Activated CD4-positive, alpha-beta T cell treated with anti-CD3 and anti-CD28 coated beads, Interleukin-2, amount 10 ng/mL, durations not matched to agents 7 days and 5 days (primary cell): ENCODE measurements around the gene CNTNAP2. TPM values are rescaled to one million over a fixed set of nuclear protein-coding genes. Genes with fewer than 3 reads are reported as not detected.
A peak's percentile ranks its signal among the peaks of the same experiment; 100 is the strongest.

ENCODE experiments used
- CTCF ChIA-PET: fragments of 350-600 bp; sonication (Branson Sonifier 250); formaldehyde crosslinking; loops from one replicate; lab custom pipeline; 2021; ENCODE audit warnings: antibody characterized with exemption; lab: Charles Lee
- POLR2A ChIA-PET: fragments of 350-600 bp; sonication (Branson Sonifier 250); formaldehyde crosslinking; loops from one replicate; lab custom pipeline; 2021; ENCODE audit warnings: antibody characterized with exemption; lab: Charles Lee
- DNase-seq: peaks from one replicate; pipeline ENCODE4 v3.0.0-alpha.2; 2020
- H3K27ac Mint-ChIP-seq: one replicate; pipeline ENCODE4 v1.8.0; 2021; ENCODE audit warnings: mild to moderate bottlenecking, moderate library complexity, mixed read lengths
- H3K27me3 Mint-ChIP-seq: one replicate; pipeline ENCODE4 v1.8.0; 2021; ENCODE audit warnings: mixed read lengths
- H3K36me3 Mint-ChIP-seq: one replicate; pipeline ENCODE4 v1.8.0; 2021; ENCODE audit warnings: low read depth, mixed read lengths
- H3K4me1 Mint-ChIP-seq: one replicate; pipeline ENCODE4 v1.8.0; 2021; ENCODE audit warnings: mixed read lengths
- H3K4me3 Mint-ChIP-seq: one replicate; pipeline ENCODE4 v1.8.0; 2021; ENCODE audit warnings: mild to moderate bottlenecking, moderate library complexity, mixed read lengths
- H3K9me3 Mint-ChIP-seq: one replicate; pipeline ENCODE4 v1.8.0; 2021; ENCODE audit warnings: mixed read lengths
- total RNA-seq, 2 experiments: library from RNA; stranded (reverse); gene quantifications; one replicate each; pipeline ENCODE4 v1.2.3, GENCODE V29; 2021

CNTNAP2 gene
- total RNA-seq: not detected

DNA sequence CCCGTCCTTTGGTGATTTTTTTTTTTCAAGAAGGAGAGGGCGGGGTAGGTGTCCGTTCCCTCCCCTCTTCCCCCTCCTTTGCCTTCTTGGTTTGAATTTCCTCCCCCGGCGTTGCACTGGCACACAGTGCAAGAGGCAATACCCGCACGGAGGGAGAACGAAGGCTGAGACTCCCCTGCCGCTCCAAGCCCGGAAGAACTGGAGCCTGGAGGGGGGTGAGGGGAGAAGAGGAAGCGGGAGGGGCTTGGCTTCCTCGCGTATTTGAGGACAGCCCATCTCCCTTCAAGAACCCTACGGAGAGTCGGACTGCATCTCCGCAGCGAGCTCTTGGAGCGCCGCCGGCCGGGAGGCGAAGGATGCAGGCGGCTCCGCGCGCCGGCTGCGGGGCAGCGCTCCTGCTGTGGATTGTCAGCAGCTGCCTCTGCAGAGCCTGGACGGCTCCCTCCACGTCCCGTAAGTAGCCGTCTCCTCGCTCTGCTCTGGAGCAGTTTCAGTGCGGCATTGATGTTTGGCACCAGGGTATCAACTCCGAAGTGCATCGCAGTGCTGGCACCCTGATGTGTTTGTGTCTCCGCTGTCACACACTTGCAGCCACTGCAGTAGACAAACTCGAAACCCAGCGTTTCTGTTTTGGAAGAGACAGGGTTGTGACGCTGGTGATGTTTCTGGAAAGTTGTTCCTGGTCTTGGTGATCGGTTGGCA lies at the start of gene CNTNAP2:
TSS of gene CNTNAP2 (plus strand) at position 281 of the 702 bp plus-strand sequence. CDS start at position 357, 76 bp downstream.
- Mint-ChIP-seq H3K27me3 (peaks cover 30% of the 10 kb centered on the region), H3K4me3 (peak within 1 kb of the TSS; percentile 51), H3K27ac (no peak within 1 kb of the TSS), H3K4me1 (peaks cover 9% of the 10 kb centered on the region), H3K36me3 (no peaks in the 10 kb centered on the region), H3K9me3 (no peaks in the 10 kb centered on the region)
- CTCF ChIA-PET: interaction anchor here (0.6 kb wide), 1 partner anchor 67 kb away, joined by 3 read pairs; no protein-coding TSS in a partner anchor
- POLR2A ChIA-PET: no interaction called here
- DNase-seq: no peak

DNA sequence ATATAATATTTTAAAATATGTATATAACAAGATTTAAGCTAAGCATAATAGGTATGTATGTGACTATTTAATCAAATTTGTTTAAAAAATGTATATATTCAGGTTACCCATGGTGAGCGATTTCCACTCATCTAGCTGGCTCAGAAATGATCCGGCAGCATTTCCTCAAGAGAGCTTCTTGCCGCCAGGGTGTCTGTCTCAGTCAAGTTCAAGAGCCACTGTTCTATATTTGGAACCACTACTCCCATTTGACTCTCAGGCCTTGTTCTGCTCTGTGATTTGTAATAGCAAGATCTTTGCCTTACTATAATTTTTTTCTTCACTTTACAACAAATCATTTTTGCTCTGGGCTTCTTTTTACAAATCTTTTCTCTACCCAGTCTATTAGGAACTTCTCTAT lies 48.7 kb upstream of the CNTNAP2 start:
- Mint-ChIP-seq H3K36me3 (no peaks in the 10 kb centered on the region), H3K9me3 (no peaks in the 10 kb centered on the region), H3K27ac (no peak overlapping the region), H3K4me1 (no peaks in the 10 kb centered on the region), H3K4me3 (no peak overlapping the region), H3K27me3 (no peaks in the 10 kb centered on the region)
- CTCF ChIA-PET: no interaction called here
- no peak for DNase-seq
- POLR2A ChIA-PET: no interaction called here

DNA sequence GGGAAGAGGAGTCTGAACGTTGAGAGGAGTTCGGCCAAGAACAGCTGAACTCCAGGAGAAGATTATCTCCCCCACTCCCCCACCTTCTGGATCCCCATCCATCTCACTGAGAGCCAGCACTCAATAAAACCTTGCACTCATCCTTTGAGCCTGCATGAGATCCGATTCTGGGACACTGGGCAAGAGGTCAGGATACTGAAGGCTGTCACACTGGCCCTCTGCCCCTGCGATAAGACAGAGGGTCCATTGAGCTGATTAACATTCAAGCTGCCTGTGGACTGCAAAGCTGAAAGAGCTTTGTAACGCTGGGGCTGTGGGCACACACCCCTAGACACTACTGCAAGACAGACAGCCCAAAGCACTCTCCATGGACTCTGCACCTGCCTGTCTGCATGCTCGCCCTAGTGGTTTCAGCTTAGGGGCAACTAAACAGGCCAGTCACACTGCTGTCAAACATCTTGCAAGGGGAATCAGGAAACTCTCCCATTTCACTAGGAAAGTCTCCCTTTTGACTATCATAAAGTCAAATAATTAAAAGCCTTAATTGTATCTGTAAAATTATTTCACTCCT lies 42.3 kb upstream of the CNTNAP2 start:
- ChIA-PET CTCF (no interaction called here), POLR2A (no interaction called here)
- H3K4me3 Mint-ChIP-seq: no peak overlapping the region
- H3K27ac Mint-ChIP-seq: no peak overlapping the region
- H3K27me3 Mint-ChIP-seq: no peaks in the 10 kb centered on the region
- no peaks in the 10 kb centered on the region for H3K9me3 Mint-ChIP-seq
- no peak for DNase-seq
- no peaks in the 10 kb centered on the region for H3K4me1 Mint-ChIP-seq
- no peaks in the 10 kb centered on the region for H3K36me3 Mint-ChIP-seq

DNA sequence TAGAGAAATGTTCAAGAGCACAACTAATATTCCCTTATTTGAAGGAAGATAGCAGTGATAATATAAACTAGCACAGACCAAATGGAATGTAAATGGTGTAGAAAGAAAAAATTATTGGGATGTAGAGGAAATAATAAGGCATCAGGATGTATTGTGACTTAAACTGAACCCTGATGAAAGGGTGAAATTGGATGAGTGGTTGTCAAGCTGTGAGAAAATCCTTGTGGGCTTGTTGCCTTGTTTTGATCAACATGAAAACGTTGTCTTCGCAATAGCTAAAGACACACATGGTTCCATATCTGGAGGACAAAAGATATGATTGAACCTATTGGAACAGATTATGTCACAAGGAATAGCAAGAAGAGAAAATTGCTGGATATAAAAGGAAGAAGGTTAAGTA lies 40.3 kb upstream of the CNTNAP2 start:
- CTCF ChIA-PET: no interaction called here
- Mint-ChIP-seq H3K27ac (no peak overlapping the region), H3K4me1 (no peaks in the 10 kb centered on the region), H3K9me3 (no peaks in the 10 kb centered on the region), H3K27me3 (no peaks in the 10 kb centered on the region), H3K4me3 (no peak overlapping the region), H3K36me3 (no peaks in the 10 kb centered on the region)
- no peak for DNase-seq
- POLR2A ChIA-PET: no interaction called here

DNA sequence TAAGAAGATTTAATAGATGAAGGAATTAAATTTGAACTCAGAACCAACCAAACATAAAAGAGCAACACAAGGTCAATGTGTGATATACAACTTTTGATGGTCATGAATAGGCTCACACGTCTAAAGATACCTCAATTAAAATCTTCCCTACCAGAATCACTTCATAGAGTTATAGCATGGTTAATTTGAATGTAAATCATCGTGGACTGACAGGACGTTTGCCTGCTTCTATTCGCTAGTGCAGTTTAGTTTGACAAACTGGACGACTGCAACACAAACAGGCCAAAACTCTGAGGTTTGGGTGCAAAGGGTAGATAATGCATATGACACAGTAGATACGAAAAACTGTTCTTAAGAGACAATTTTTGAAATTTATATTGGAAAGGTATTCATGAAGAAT lies 32.5 kb upstream of the CNTNAP2 start:
- ChIA-PET CTCF (no interaction called here), POLR2A (no interaction called here)
- no peaks in the 10 kb centered on the region for H3K9me3 Mint-ChIP-seq
- H3K4me1 Mint-ChIP-seq: no peaks in the 10 kb centered on the region
- no peaks in the 10 kb centered on the region for H3K36me3 Mint-ChIP-seq
- no peak for DNase-seq
- H3K4me3 Mint-ChIP-seq: no peak overlapping the region
- no peaks in the 10 kb centered on the region for H3K27me3 Mint-ChIP-seq
- H3K27ac Mint-ChIP-seq: no peak overlapping the region

DNA sequence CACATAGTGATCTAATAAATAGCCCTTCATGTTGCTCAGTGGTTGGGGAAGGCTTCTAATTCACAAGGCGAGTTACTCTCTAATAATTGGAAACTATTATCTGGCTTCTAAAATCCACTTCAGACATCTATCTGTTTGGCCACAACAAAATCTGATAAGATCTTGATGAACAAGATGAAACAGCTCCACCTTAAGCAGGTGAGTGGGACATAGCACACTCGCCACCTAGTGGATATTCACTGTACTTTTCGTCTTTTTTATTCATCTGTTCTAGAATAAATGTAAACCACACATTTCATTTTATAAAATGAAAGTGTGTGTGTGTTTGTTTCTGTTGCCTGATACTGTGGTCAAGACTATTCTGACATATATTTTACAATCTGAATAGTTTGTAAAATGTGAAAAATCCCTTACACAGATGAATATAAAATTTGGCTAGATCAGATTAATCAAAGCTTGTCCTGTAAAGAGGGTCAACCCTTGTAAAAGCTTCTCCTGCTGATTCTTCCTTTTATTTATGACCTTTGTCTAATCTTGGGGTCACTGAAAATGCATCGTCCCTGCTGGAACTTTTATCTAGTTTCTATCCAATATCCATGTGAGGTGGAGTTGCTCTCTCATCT lies 26.5 kb upstream of the CNTNAP2 start:
- Mint-ChIP-seq H3K36me3 (no peaks in the 10 kb centered on the region), H3K27me3 (no peaks in the 10 kb centered on the region), H3K4me3 (no peak overlapping the region), H3K4me1 (no peaks in the 10 kb centered on the region), H3K9me3 (no peaks in the 10 kb centered on the region), H3K27ac (no peak overlapping the region)
- ChIA-PET POLR2A (no interaction called here), CTCF (no interaction called here)
- no peak for DNase-seq

DNA sequence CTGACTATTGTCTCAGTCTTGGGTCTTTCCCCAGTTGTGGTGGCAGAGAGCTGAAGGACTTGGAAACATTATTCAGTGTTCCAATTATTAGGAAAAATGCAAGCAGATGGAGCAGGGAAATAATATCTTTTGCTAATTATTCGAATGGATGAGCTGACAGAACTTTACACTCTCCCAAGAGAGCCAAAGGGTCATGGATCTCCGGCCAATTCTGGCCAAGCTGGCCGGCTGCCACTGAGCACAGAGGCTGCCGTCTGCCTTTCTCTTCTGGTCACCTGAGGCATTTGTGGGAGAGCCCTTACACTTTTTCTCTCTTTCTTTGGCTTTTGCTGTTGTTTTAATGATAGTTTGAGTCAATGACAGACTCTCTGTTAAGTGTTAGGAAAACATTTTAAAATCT lies 22.2 kb upstream of the CNTNAP2 start:
- H3K4me3 Mint-ChIP-seq: no peak overlapping the region
- no peaks in the 10 kb centered on the region for H3K27me3 Mint-ChIP-seq
- no peaks in the 10 kb centered on the region for H3K9me3 Mint-ChIP-seq
- DNase-seq: no peak
- H3K36me3 Mint-ChIP-seq: no peaks in the 10 kb centered on the region
- H3K27ac Mint-ChIP-seq: no peak overlapping the region
- no peaks in the 10 kb centered on the region for H3K4me1 Mint-ChIP-seq
- ChIA-PET POLR2A (no interaction called here), CTCF (no interaction called here)

DNA sequence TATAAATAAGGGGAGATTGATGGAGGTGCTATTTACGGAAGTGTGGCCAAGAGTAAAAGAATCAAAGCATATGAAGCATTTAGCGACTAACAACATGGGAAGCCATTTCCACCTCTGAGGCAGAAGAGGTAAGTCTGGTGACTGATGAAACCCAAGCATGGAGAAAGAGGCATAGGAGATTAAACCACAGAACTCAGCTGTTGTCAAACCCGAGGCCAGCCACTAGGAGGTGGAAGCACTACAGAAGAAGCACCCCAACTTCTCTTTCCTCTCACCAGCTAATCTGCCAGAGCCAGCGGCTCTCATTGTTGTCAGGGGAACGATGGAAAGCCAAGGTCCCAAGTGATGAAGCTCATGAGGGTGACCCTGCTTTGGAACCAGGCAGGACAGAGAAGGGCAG lies 19.6 kb upstream of the CNTNAP2 start:
- POLR2A ChIA-PET: no interaction called here

DNA sequence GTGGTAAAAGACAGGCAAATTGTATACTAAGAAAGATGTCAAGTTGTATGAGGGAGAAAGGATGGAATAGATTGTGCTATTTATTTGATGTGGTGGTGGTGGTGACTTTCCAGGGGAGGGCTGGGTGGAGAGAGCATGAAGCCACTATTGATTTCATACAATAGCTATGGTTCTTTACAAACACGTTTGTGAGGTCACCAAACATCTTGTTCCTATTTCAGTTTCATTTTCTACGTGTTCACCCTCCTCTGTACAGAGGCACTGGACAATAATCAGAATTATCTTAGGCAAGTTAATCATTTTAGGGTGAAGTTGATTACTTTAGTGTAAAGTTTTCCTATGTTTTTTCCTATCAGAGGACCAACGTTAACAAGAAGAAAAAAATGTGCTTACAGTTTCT lies 10.3 kb upstream of the CNTNAP2 start:
- Mint-ChIP-seq H3K36me3 (no peaks in the 10 kb centered on the region), H3K4me1 (no peaks in the 10 kb centered on the region), H3K27ac (no peak overlapping the region), H3K27me3 (no peaks in the 10 kb centered on the region), H3K4me3 (no peak overlapping the region), H3K9me3 (no peaks in the 10 kb centered on the region)
- no peak for DNase-seq
- CTCF ChIA-PET: no interaction called here
- POLR2A ChIA-PET: no interaction called here

More for the DNA sequence above, 19.6 kb upstream of the CNTNAP2 start:
- CTCF ChIA-PET: no interaction called here
- no peak overlapping the region for H3K4me3 Mint-ChIP-seq
- H3K36me3 Mint-ChIP-seq: no peaks in the 10 kb centered on the region
- no peaks in the 10 kb centered on the region for H3K9me3 Mint-ChIP-seq
- H3K27ac Mint-ChIP-seq: no peak overlapping the region
- DNase-seq: no peak
- no peaks in the 10 kb centered on the region for H3K4me1 Mint-ChIP-seq
- no peaks in the 10 kb centered on the region for H3K27me3 Mint-ChIP-seq

DNA sequence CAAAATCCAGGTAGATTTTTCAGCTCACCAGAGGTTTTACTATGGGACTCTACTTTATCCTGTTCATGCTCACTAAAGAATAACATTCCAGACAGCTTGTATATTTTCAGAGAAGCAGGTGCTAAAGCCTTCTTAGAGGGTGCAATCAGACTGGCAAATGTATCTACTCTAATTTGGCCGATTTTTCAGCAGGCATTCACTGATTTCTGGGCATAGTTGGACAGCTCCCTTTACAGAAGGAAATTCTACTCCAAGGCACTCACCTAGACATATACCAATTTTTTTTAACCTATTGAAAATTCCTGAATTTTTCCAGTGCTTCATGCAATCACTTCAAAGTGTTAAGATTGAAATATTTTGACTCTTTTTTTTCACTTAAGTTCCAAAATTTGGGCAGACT lies 3.8 kb upstream of the CNTNAP2 start:
- CTCF ChIA-PET: no interaction called here
- Mint-ChIP-seq H3K27me3 (peaks cover 30% of the 10 kb centered on the region), H3K9me3 (no peaks in the 10 kb centered on the region), H3K4me3 (no peak overlapping the region), H3K36me3 (no peaks in the 10 kb centered on the region), H3K27ac (no peak overlapping the region), H3K4me1 (peaks cover 9% of the 10 kb centered on the region)
- POLR2A ChIA-PET: no interaction called here
- no peak for DNase-seq

DNA sequence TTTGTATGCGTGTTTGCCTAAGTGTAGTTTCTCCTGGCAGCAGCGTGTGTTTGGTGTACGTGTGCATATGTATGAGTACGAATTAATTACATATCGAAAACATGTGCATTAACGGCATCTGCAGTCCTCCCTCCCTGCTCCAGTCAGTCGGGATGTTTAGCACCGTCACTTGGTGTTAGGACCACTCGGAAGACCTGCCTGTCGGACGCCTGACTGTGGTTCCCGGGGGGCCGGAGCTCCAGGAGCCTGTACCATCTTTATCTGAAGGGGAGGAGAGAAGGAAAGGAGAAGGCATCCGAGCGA lies 1.1 kb upstream of the CNTNAP2 start:
- POLR2A ChIA-PET: no interaction called here
- Mint-ChIP-seq H3K27me3 (peaks cover 30% of the 10 kb centered on the region), H3K4me1 (peaks cover 9% of the 10 kb centered on the region), H3K4me3 (peak overlapping the region; percentile 51), H3K27ac (no peak overlapping the region), H3K9me3 (no peaks in the 10 kb centered on the region), H3K36me3 (no peaks in the 10 kb centered on the region)
- CTCF ChIA-PET: no interaction called here
- no peak for DNase-seq

DNA sequence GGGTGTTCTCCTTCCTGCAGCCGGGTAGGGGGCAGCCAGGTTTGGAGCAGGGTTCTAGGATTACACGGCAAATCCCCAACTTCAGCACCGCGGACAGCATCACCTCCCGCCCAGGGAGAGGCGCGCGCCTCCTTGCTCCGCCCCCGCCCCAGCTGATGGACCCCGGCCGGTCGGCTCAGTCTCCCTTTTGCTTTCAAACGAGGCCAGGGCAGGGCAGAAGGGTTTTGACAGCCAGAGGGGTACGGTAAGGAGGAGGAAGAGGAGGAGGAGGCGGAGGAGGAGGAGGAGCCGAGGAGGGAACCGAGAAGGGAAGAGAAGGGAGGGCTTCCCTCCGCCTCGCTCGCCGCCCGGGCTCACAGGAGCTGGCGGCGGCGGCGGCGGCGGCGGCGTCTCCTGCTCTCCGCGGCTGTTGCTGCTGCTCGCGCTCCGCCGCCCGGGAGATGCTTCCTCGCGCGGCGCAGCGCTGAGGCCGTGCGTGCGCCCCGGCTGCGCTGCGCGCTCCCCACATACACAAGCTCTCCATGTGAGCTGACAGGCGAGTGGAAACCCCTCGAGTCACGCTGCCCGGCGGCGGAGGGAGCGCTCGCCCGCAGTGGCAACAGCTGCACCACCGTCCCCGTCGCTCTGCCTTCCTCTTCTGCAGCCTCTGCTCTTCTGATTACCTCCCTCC lies 615 bp upstream of the CNTNAP2 start:
- Mint-ChIP-seq H3K9me3 (no peaks in the 10 kb centered on the region), H3K27ac (no peak overlapping the region), H3K4me1 (peaks cover 9% of the 10 kb centered on the region), H3K27me3 (peaks cover 30% of the 10 kb centered on the region), H3K4me3 (peak overlapping the region; percentile 51), H3K36me3 (no peaks in the 10 kb centered on the region)
- CTCF ChIA-PET: no interaction called here
- peak; percentile 38 for DNase-seq
- POLR2A ChIA-PET: no interaction called here

DNA sequence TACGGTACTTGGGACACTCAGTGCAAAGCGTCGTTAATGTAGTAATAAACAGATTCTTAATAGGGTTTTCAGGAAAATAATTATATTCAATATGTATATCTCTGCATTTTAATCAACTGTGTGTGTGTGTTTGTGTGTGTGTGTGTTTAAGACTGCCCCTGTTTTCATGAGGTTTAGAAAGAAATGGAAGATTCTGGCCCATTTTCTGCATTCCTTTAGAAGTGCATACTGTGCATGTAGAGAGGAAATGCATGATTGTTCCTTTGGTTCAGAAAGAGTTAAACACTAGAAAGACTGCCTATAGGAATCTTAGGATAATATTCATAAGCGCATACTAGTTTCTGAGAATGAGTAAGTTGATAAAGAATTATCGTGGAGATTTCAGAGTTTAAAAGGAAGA lies 975 bp downstream of the CNTNAP2 start:
- Mint-ChIP-seq H3K4me1 (peaks cover 9% of the 10 kb centered on the region), H3K27ac (no peak overlapping the region), H3K36me3 (no peaks in the 10 kb centered on the region), H3K9me3 (no peaks in the 10 kb centered on the region), H3K4me3 (no peak overlapping the region), H3K27me3 (peaks cover 30% of the 10 kb centered on the region)
- POLR2A ChIA-PET: no interaction called here
- CTCF ChIA-PET: no interaction called here
- DNase-seq: no peak
